Measurements from ENCODE around the gene ATP6V1F. TPM values are rescaled to one million over a fixed set of nuclear protein-coding genes. Genes with fewer than 3 reads are reported as not detected.
A peak's percentile ranks its signal among the peaks of the same experiment; 100 is the strongest.

Gene ATP6V1F
- total RNA-seq, 1 donor from 2014 or later, result 133 TPM

DNA sequence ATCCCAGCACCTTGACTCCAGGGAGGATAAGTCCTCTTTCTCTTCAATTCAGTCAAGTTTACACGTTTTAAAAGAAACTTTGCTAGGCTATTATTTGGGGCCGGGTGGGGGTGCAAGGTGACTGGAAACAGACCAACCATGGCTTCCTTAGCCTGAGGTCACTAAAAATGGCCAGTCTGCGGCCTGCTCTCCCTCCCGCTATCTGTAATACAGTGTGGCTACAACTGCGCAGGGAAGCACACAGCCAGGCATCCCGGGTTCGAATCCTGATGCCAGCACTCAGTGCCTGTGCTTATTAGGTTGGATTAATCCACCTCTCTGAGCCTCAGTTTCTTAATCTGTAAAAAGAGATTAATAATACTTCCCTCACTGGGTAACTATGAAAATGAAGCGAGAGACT lies 19.5 kb downstream of the ATP6V1F start:
- Mint-ChIP-seq H3K27me3 (ENCODE audit: unreplicated experiment) (peaks cover 9% of the 10 kb centered on the region), H3K27ac (ENCODE audit: unreplicated experiment) (no peak overlapping the region), H3K4me3 (ENCODE audit: unreplicated experiment) (no peak overlapping the region), H3K4me1 (ENCODE audit: low read depth, unreplicated experiment) (peaks cover 9% of the 10 kb centered on the region), H3K9me3 (ENCODE audit: unreplicated experiment) (peaks cover 12% of the 10 kb centered on the region), H3K36me3 (ENCODE audit: unreplicated experiment) (no peaks in the 10 kb centered on the region)
- DNase-seq, result no peak
- TF ChIP-seq, protein P1, sequence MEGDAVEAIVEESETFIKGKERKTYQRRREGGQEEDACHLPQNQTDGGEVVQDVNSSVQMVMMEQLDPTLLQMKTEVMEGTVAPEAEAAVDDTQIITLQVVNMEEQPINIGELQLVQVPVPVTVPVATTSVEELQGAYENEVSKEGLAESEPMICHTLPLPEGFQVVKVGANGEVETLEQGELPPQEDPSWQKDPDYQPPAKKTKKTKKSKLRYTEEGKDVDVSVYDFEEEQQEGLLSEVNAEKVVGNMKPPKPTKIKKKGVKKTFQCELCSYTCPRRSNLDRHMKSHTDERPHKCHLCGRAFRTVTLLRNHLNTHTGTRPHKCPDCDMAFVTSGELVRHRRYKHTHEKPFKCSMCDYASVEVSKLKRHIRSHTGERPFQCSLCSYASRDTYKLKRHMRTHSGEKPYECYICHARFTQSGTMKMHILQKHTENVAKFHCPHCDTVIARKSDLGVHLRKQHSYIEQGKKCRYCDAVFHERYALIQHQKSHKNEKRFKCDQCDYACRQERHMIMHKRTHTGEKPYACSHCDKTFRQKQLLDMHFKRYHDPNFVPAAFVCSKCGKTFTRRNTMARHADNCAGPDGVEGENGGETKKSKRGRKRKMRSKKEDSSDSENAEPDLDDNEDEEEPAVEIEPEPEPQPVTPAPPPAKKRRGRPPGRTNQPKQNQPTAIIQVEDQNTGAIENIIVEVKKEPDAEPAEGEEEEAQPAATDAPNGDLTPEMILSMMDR (IDR thresholded peaks at IDR 0.05; ENCODE audit: partially characterized antibody, unreplicated experiment), result no peak

GRCh38 chr7:128883622-128884448 lies 21.2 kb downstream of the ATP6V1F start:
- Mint-ChIP-seq H3K27me3 (ENCODE audit: unreplicated experiment) (peaks cover 9% of the 10 kb centered on the region), H3K36me3 (ENCODE audit: unreplicated experiment) (no peaks in the 10 kb centered on the region), H3K4me3 (ENCODE audit: unreplicated experiment) (no peak overlapping the region), H3K27ac (ENCODE audit: unreplicated experiment) (no peak overlapping the region), H3K4me1 (ENCODE audit: low read depth, unreplicated experiment) (peaks cover 9% of the 10 kb centered on the region), H3K9me3 (ENCODE audit: unreplicated experiment) (peaks cover 12% of the 10 kb centered on the region)
- TF ChIP-seq, protein P1 (IDR thresholded peaks at IDR 0.05; ENCODE audit: partially characterized antibody, unreplicated experiment), result peak; percentile 99
- peak; percentile 90 for DNase-seq

- peaks cover 13% of the 10 kb centered on the region for H3K9me3 Mint-ChIP-seq (ENCODE audit: unreplicated experiment)
Observed at GRCh38 chr7:128884561-128885369, 22.1 kb downstream of the ATP6V1F start.

GRCh38 chr7:128885370-128886187 lies 22.9 kb downstream of the ATP6V1F start:
- Mint-ChIP-seq H3K27ac (ENCODE audit: unreplicated experiment) (no peak overlapping the region), H3K4me1 (ENCODE audit: low read depth, unreplicated experiment) (peaks cover 9% of the 10 kb centered on the region), H3K27me3 (ENCODE audit: unreplicated experiment) (peaks cover 9% of the 10 kb centered on the region), H3K9me3 (ENCODE audit: unreplicated experiment) (peaks cover 13% of the 10 kb centered on the region), H3K4me3 (ENCODE audit: unreplicated experiment) (peak overlapping the region; percentile 3), H3K36me3 (ENCODE audit: unreplicated experiment) (no peaks in the 10 kb centered on the region)
- DNase-seq, result no peak
- TF ChIP-seq, protein P1 (IDR thresholded peaks at IDR 0.05; ENCODE audit: partially characterized antibody, unreplicated experiment), result no peak

More at GRCh38 chr7:128884561-128885369, 22.1 kb downstream of the ATP6V1F start:
- Mint-ChIP-seq H3K27me3 (ENCODE audit: unreplicated experiment) (peaks cover 9% of the 10 kb centered on the region), H3K36me3 (ENCODE audit: unreplicated experiment) (no peaks in the 10 kb centered on the region), H3K4me3 (ENCODE audit: unreplicated experiment) (no peak overlapping the region), H3K4me1 (ENCODE audit: low read depth, unreplicated experiment) (peaks cover 9% of the 10 kb centered on the region), H3K27ac (ENCODE audit: unreplicated experiment) (no peak overlapping the region)
- DNase-seq, result no peak
- TF ChIP-seq, protein P1 (IDR thresholded peaks at IDR 0.05; ENCODE audit: partially characterized antibody, unreplicated experiment), result no peak
